HG03342 (cell line): Measurements from ENCODE around the gene MDFIC.

Experiments
- ATAC-seq: cut with Tn5 transposase; IDR thresholded peaks from one replicate; pipeline ENCODE4 v1.9.1; 2021; ENCODE audit warnings: mild to moderate bottlenecking, moderate library complexity; ENCODE audit not compliant: unreplicated experiment

MDFIC gene

DNA sequence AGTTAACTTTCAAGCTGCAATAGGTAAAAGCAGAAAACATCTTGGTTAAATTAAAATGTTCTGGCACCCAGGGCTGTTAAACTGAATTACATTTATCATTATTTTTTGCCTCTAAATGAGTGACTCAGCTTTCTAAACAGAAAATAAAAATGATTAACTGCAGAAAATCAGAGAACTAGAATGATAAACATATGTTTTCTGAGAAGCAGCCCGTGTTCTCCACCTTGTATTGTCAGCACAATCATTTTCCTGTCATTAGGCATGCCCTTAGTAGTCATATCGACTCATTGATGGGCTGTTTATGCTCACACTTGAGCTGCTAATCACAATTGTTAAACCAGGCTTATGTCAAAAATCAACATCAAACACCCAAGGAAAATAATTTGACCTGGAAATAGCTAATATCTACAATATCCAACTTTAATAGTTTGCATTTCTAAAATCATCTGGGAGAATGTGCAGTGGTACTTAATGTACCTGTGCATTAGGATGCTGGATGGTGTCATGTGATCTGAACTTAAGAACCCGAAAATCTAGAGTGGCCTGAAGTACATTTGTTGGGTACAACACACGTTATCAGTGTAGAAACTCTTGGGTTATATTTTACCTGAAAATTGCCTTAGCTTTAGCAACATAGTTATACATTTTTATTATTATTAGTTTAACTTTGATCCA is 2.3 kb downstream of the MDFIC start:
- ATAC-seq = peak; percentile 16

DNA sequence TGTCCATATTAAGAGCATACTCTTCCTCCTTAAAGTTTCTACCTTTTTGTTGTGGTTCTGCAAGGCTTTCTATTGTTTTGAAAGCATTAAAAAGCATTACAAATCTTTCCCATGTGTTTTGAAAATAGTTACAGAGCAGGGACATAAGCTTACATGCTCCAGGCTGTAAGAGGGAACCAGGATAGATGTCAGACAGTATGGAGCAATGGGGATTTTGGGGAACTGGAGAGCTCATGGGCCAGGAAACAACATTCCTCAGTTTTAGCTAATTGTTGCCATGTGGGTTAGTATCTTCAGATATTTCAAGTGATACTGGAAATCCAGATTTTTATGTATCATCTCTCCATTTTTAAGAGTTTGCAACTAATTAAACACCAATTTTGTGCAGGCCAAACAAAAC is 3.5 kb downstream of the MDFIC start:
- ATAC-seq = no peak

DNA sequence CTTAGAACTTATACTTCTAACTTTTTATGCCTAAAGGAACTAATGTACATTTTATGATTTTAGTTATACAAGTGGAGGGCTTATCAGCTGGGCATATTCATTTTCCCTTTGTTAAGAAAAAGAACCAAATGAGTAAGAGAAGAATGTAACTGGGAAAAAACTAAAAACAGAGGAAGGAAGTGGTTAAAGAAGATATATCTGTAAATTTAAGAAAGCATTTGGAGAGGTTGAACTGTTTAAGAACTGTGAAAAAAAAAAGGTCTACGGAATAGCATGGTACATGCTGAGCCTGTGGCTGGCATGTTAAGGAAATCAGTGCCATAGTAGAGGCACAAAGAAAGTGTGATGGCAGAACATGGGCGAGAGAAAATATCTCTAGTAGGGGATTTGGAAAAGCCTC is 6.2 kb downstream of the MDFIC start:
- ATAC-seq = no peak

DNA sequence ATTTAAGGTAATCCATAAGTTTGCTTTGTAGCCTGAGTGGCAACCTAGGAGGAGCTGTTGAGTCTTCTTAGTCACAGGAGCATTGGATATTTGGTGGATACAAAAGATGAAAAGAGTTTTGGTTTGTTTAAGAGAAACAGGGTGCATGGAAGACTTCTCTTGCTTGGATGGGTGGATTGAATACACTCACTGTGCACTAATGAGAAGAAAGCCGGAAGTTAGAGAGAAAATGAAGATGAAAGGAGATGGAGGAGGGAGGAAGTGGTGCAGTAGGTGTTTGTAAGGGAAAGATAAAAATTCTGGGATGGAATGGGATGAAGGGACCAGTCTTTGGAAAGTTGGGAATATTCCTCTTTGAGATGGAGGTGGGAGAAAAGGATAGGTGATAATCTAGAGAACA is 7.7 kb downstream of the MDFIC start:
- ATAC-seq = no peak

DNA sequence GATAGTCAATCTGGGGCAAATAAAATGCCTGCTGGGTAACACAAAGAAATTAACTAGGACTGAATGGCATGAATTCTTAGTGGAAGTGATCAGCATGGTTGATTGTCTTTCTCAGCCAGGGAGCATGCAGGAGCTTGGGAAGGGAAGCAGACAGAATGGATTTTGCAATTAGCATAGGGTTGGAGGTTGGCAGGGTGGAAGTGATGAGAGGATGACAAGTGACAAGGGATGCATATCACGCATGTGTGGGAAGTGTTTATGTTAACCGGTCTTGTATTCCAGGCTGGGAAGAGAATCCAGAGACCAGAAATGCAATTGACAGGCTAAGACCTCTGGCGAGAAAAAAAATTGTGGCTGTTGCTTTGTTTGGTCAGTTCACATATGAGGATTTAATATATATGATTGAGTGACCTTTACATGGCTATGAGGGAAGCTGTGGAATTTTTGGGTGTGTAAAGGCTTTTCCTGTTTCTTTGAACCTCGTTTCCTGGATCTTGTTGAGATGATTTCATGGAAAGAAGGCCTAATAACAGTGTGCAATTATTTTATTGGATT is 8.3 kb downstream of the MDFIC start:
- no peak for ATAC-seq

DNA sequence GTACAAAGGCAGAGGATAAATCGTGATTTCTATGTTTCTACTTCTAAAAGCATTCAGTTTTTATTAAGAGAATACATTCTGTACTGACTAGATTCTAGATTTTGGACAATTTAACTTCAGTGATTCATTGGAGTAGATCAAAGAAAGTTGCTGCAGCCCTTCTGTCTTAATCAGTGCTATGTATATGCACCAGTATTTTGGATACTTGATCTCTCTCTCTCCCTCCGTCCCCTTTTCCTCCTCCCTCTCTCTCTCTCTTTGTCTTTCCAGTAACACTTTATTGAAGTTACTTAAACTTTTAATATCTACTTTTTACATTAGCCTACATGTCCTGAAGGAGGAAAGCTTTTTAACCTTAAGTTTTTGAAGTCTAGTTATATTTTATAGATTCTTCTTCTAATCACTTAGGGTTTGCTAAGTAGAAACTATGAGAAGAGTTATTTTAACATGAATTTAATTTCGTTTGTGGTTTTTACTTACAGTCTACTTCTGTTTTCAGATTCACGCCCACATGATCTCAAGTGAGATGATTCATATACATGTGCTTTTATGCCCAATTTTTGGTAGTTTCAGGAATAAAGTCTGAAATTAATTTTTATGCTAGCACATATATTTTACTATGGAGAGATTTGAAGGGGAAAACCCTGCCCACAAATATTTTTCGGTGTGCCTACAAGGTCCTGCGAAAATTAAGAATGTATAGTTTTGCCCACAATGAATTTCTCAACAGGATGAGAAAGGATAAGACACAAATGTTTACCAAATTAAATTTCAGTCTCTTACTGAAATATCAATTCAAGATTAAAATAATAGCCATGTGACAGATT is 9.1 kb downstream of the MDFIC start:
- ATAC-seq = peak; percentile 44

DNA sequence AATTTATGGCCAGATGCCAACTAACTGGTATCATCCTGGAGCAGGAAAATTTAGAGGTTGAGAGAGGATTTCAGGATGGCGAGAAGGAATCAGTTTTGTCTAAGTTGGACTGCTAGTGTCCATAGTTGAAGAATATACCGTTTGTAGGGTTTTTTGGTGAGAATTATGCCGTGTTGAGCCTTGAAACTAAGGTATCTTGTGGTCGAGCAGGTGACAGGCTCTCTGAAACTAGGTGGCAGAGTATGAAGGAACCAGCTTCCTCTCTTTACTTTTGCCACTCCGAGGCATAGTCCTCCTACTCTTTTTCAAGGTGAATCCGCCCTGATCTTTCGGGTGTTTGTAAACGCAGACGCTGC is 9.7 kb downstream of the MDFIC start:
- peak; percentile 58 for ATAC-seq

DNA sequence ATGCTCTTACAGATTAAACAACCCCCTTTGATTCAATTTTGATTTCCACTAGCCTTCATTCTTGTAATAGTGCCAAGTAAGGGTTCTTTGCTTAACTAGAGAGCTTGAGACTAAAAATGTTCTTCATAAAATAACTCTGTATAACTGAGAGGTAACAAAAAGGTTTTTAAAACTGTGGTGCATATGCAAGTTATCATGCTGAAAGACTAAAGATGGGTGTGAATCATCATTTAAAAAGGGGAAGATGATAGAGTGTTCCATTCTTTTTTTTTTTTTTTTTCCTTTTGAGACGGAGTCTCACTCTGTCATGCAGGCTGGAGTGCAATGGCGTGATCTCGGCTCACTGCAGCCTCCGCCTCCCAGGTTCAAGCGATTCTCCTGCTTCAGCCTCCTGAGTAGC is 11.1 kb downstream of the MDFIC start:
- ATAC-seq = no peak

DNA sequence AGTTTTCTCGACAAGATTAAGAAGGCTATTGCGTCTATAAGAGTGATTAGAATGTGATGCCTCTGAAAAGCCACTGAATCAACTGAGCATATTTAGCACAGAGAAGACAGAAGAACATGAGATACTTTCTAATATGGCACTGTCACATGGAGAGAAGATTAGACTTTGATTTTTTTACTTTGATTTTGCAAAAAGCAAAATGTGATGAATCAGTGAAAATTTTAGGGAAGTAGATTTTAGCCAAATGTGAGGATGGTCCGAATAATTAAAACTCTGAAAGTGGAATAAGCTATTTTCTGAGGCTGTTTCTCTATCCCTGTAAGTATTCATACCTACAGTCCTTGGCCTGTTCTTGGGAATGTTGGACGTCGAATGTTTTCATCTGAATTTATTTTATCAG is 11.8 kb downstream of the MDFIC start:
- no peak for ATAC-seq

DNA sequence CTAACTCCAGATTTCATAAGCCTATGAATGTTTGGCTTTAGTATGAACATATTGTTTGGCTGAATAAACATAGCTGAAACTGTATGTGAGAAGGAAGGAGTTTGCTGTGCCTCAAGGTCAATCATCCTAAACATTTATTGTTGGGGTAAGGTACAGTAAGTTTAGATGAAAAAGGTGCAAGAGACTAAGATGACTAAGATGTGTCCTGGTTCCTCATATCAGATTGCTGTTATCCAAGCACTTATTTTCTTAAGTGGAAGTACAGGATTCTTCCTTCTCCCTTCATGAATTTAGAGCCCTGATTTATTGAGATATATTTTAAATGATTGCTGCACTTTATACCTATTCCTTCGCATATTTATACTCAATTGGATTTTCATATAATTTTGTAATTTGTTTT is 12.2 kb downstream of the MDFIC start:
- ATAC-seq = no peak

DNA sequence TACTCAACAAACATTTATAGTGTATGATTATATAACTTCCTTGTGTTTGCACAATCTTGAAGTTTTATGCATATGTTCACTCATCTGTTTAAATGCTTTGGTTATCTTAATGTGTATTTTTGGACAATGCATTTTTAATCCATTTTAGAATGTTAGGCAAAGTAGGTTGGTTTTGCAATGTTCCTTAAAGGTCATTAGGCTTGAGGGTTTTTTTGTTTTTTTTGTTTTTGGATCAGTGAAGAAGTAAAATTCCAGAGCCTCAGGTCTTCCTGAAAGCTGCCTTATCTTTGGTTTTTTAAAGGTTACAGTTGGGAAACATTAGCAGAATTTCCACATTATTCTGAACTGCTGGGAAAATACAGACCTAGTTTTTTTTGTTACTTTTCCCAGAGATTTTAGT is 12.8 kb downstream of the MDFIC start:
- ATAC-seq = no peak

DNA sequence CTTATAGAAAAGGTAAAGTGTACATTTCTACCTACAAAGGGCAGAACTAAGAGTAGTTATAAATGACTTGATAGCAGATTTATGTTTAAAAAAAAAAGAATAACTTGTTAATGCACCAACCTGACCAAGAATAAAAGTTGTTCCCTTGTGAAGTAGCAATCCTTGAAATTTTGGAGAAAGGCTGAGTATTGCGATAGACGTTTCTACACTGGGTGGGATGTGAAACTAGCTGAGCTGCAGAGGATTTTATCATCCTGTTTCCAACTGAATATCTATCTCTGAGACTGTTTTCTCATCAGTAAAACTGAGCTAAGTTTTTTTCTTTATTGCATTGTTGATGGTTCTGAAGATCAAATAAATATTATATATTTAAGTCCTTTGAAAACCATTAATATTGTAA is 14.6 kb downstream of the MDFIC start:
- no peak for ATAC-seq

DNA sequence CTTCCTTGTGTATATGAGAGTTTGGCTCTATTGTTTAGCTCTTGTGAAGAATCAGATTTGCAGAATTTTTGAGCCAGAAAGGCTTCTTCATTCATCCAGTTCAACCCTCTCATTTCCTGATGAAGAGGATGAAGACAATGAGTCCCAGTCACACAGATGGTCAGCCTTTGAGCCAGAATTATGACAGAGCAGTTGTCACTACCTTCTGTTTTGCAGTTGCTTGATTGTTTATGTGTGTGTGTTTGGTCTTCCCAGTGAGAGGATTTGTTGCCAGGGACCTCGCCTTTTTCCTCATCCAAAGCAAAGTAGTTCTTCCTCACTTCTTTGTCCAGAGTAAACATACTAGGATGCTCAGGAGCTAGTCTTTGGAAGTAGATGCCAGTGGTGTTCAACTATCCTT is 15.6 kb downstream of the MDFIC start:
- ATAC-seq = no peak

DNA sequence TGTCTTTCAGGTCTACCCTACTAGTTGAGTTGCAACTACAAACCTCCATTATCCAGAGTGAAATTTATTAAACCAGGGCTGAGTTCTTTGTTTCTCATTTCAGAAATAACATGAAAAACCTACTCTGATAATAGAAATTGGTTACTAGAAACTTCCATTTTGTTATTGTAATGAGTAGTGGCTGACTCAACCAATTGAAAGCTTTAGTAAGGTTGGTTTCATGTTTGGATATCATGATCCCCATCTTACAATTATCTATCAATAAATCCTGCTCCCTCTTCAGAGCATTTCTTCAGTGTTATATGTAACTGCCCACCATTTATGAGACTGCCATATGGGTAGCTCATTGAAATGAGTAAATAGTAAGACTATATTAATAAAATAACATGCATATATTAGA is 16.9 kb downstream of the MDFIC start:
- ATAC-seq = no peak

DNA sequence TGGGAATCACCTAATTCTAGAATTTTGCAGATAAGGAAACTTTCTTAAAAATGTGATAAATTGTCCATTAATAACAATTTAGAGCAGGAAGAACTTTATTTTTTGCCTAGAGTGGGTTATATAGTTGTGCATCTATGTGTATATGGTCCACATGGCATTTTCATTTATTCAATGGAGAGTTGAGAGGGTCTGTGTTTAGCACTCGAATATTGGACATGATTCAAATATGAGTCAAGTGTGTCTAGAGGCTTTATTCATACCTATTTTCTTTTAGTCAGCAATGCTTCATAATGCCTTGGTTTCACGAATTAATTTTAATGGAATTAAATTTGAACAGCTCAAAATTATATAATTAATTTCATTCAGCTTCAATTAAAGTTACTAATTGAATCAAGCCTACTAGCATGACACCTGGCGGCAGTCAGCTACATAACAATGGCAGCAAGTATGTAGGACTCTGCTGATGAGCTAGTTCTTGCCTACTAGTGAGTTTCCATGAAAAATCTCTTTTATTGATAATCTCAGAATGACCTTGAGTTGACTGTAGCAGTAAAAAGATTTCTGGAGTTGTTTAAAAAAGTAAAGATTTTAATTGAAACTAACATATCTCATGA is 17.7 kb downstream of the MDFIC start:
- peak; percentile 38 for ATAC-seq

DNA sequence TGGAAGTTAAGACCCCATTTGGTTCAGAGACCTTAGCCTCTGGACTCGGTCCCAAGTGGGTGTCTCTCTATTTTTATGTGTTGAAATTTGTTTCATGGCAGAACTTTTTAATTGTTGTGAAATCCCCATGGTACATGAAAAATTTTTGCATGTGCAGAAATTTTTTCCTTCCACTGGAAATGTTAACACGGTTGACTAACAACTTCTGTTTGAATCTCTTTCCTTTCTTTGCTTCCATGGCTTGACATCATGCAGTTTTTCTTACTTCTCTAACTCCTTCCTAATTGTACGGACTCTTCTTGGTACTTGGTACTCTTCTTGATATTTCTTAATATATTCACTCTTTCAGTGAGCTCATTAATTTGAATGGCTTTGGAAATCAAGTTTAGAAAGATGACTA is 18.3 kb downstream of the MDFIC start:
- ATAC-seq = no peak

DNA sequence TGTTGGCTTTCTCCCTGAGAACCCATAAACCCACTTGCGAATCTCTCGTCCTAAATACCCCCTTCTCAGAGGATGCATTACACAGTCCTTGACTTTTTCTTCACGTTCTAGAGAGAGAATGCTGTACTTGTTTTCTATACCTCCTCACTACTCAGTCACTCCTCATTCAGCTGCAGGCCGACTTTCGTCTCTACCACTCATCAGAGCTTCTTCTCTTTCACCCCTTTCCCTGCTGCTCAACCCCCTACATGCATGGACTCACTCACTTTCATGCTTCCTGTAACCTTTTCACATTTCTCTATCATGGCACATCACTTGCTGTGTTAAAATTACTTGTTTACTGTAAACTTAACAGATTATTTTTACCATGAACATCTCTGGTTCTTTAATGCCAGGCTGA is 19.8 kb downstream of the MDFIC start:
- ATAC-seq = no peak

DNA sequence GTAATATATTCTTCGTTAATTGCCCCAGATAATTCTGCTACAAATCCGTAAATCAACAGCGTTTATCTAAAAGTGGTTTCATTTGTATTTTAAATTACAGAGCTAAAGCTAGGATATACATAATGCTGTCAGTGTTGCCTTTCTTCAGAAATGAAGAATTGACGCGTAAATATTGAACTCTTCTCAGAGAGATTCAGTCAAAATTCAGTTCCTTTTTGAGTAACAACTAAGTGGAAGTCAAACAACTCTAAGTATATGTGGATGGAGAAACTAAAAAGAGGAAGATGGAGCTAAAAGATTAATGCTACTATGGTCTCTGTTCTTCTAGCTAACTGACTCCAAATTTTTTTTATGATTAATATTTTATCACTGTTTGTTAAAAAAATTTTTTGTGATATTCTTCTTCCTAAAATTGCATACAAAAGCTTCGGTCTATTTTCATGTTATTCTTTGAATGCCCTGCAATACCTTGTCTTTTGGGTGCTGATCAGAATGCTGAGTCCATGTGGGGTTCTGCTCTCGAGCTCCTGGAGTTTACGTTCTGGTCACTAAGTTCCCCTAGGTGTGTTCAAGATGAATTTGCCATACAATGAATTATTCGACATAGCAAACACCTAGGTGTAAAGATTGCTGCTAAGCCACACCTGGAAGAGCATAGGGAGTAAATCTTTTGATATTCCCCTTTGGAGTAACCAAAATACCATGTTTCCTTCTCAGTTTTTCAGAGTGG is 20.7 kb downstream of the MDFIC start:
- ATAC-seq = peak; percentile 56

DNA sequence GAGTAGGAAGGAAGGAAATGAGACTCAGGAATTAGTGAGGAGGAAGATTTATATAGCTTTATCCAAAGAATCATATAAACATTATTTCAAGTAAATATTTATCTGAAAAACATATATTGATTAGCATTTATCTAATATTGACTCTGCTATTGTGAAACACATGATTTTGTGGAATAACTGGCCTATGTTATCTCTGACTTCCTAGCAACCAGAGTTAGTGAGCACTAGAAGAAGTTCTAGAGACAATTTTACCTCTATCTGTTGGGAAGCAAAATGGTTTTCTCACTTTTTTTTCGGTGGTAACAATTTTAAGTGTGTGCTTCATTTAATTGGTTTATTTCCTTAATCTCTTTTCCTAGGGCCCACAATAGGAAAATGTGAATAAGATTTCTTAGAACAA is 21.6 kb downstream of the MDFIC start:
- ATAC-seq = no peak

DNA sequence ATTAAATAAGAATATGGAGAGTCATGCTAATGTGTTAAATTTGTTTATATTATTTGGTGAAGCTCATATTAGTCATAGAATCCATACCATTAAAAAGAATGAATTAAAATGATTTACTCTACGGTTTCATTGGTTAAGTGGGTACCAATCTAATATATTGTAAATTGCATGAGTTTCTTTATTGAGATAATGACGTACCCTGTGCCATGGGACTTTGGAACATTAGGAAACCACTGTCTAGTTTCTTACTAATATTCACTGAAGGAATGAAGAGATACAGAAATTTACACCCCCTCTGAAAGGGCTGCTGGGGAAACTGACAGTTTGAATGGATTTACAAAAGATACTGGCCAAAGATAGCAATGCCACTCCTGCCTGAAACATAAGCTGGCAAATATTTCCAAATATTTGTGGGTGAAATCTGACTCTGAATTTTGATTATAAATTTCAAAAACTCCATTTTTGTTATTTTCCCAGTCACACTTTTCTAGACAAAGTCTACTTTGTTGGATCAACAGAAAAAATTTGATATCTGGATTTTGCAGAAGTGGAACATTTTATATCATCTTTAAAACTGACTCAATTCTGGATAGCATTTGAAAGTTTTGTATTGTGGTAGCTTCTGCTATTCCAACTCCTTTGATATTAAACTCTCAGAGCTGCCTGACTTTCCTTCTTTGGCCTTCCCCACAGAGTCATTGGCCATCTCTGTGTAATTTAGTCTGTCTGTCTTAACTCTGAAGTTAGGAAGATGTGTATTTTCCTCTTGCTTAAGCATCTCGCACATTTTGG is 22.3 kb downstream of the MDFIC start:
- ATAC-seq = no peak
